HG03442 (cell line): ENCODE data around the gene GLUD1.
"Not testable (repeated sequence)": the region's sequence is repeated elsewhere in the genome, so short reads cannot be mapped to it uniquely, and the experiment has no call there.

Source experiments
- ATAC-seq: cut with Tn5 transposase; IDR thresholded peaks from one replicate; pipeline ENCODE4 v1.9.1; 2021; ENCODE audit warnings: mild to moderate bottlenecking, moderate library complexity; ENCODE audit not compliant: unreplicated experiment

GLUD1 gene

DNA sequence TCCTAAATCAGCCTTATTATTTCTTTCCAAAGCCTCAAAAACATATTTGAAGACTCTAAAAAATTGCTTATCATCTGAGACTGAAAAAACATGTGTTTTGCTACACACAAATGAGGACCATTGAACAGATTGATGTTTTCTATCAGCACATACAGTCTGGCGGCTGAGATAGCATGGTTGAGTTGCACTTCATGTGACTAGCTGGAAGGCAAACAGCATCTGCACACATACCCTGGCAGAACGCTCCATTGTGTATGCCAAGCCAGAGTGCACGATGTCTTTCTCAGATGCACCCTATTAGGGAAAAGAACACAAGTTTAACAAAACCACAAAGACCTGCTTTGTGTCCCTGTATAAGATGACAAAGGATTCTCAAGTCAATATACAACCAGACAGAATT lies 41.5 kb downstream of the GLUD1 start:
- no peak for ATAC-seq

DNA sequence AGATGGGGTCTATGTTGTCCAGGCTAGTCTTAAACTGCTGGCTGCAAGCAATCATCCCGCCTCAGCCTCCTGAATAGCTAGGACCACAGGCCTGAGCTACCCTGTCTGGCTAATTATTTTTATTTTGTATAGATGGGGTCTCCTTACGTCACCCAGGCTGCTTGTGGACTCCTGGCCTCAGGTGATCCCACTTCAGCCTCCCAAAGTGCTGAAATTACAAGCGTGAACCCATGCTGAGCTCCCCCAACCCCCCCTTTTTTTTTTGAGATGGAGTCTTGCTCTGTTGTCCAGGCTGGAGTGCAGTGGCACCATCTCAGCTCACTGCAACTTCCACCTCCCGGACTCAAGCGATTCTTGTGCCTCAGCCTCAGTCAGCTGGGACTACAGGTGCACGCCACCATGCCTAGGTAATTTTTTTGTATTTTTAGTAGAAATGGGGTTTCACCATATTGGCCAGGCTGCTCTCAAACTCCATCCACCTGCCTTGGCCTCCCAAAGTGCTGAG lies 49.2 kb downstream of the GLUD1 start:
- no peak for ATAC-seq

GRCh38 chr10:87043579-87043978 lies 51.1 kb downstream of the GLUD1 start:
- ATAC-seq = not testable (repeated sequence)

DNA sequence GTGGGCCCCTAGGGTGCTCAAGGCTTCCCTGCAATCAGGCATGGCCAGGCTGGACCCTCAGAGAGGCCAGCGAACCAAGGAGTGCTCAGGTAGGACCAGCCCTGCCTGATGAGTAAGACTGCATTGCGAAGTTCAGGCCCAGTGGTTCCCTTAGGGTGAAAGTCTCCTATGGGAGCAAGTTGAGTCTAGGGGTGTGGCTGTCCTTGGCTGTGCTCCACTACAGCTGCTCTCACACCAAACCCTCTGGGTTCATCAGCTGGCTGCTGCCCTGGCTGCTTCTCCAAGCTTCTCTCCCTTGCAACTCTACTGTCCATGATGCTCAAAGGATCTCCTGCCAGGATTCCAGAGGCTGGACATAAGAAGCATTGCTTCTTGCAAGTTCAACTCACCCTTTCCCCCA lies 55.9 kb downstream of the GLUD1 start:
- no peak for ATAC-seq

DNA sequence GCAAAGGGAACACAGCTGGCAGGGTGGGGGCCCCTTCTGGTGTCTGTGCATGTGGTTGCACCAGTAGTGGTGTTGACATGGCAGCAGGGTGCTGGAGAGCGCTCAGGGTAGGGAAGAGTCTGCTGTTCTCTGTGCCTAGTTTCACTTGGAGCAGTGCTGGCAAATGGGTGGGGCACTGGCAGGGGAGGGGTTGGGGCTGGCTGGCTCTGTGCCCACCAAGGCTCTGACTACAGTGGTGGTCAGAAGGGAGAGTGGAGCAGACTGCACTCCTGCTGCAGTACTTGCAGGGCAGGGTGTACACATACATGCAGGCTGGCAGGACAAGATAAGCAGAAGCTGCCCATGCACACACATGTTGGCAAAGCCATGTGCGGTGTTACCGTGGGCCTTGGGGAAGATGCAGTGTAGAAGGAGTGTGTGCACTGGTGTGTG lies 56.3 kb downstream of the GLUD1 start:
- ATAC-seq = no peak

DNA sequence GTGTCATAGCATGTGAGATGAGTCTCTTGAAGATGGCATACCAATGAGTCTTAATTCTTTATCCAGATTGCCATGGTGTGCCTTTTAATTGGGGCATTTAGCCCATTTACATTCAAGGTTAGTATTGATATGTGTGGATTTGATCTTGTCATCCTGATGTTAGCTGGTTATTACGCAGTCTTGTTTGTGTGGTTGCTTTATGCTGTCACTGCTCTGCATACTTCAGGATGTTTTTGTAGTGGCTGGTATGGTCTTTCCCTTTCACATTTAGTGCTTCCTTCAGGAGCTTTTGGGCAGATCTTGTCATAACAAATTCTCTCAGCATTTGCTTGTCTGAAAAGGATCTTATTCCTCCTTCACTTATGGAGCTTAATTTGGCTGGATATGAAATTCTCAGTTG lies 58.0 kb downstream of the GLUD1 start:
- ATAC-seq = no peak

GRCh38 chr10:87030912-87031635 lies 63.6 kb downstream of the GLUD1 start:
- no peak for ATAC-seq

DNA sequence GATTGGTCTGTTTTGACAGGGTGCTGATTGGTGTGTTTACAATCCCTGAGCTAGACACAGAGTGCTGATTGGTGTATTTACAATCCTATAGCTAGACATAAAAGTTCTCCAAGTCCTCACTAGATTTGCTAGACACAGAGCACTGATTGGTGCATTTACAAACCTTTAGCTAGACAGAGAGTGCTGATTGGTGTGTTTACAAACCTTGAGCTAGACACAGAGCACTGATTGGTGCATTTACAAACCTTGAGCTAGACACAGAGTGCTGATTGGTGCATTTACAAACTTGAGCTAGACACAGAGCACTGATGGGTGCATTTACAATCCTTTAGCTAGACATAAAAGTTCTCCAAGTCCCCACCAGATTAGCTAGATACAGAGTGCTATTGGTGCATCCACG lies 64.2 kb downstream of the GLUD1 start:
- ATAC-seq = not testable (repeated sequence)

- not testable (repeated sequence) for ATAC-seq
These were observed 67.7 kb downstream of the GLUD1 start for GRCh38 chr10:87026747-87027508.

- ATAC-seq = not testable (repeated sequence)
These were observed 69.2 kb downstream of the GLUD1 start for GRCh38 chr10:87025285-87025958.

GRCh38 chr10:87020056-87020455 lies 74.6 kb downstream of the GLUD1 start, which contains the start of gene FAM25A:
TSS of gene FAM25A (plus strand) at chr10:87020294. CDS start at chr10:87020325, 31 bp downstream.
- not testable (repeated sequence) for ATAC-seq

DNA sequence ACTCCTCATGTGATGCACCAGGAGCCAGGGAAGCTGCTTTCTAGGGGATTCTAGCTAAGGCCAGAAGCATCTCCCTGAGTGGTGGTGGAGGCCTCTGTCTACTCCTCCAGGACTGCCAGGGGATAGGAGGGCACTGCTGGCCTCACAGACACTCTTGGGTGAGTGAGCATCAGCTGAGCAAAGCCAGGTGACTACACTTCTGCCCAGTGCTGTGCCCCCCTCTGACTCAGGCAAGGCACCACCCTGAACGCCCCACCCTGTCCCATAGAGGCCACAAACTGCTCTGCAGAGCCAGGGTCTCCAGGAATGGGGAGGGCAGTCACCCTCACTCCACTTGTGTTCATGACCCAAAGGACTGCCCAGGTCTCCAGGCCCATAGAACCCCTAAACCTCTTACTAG lies 75.1 kb downstream of the GLUD1 start:
- ATAC-seq = not testable (repeated sequence)

GRCh38 chr10:87019066-87019465 lies 75.6 kb downstream of the GLUD1 start:
- not testable (repeated sequence) for ATAC-seq

DNA sequence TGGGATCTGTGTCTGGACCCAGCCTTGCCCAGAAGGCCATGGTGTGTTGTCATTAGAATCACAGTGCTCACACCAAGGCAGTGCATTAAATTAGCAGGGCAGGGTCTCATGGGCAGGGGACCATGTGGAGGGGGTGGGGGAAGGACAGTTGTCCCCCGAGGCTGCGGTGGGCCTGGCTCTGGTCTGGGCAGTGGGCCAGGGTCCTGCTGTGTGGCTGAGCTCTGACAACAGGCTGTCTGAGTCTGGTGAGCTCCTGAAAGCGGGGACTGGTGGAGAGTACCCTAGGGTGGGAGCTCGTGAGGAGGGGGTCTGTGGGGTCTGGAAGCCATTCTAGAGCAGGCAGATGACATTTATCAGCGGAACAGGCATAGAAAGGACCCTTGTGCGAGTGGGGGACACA lies 76.5 kb downstream of the GLUD1 start:
- not testable (repeated sequence) for ATAC-seq

- not testable (repeated sequence) for ATAC-seq
These were observed 79.5 kb downstream of the GLUD1 start for GRCh38 chr10:87014986-87015716.

DNA sequence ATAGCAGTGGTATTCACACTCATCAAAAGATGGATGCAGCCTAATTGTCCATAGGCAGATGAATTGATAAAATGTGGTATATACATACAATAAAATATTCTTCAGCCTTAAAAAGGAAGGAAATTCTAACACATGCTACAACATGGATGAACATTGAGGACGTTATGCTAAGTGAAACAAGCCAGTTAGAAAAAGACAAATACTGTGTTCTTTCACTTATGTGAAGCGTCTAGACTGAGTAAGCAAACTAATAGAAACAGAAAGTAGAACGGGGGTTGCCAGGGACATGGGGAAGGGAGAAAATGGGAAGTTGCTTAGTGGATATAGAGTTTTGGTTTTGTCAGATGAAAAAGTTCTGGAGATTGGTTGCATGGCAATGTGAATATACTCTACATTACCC lies 81.1 kb downstream of the GLUD1 start:
- not testable (repeated sequence) for ATAC-seq

DNA sequence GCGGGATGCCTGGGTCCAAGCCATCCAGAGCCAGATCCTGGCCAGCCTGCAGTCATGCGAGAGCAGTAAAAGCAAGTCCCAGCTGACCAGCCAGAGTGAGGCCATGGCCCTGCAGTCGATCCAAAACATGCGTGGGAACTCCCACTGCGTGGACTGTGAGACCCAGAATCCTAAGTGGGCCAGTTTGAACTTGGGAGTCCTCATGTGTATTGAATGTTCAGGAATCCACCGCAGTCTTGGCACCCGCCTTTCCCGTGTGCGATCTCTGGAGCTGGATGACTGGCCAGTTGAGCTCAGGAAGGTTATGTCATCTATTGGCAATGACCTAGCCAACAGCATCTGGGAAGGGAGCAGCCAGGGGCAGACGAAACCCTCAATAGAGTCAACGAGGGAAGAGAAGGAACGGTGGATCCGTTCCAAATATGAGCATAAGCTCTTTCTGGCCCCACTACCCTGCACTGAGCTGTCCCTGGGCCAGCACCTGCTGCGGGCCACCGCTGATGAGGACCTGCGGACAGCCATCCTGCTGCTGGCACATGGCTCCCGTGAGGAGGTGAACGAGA lies 85.4 kb downstream of the GLUD1 start:
- ATAC-seq = not testable (repeated sequence)

GRCh38 chr10:87008303-87008702 lies 86.3 kb downstream of the GLUD1 start:
- ATAC-seq = not testable (repeated sequence)

GRCh38 chr10:87007674-87008073 lies 87.0 kb downstream of the GLUD1 start:
- not testable (repeated sequence) for ATAC-seq

DNA sequence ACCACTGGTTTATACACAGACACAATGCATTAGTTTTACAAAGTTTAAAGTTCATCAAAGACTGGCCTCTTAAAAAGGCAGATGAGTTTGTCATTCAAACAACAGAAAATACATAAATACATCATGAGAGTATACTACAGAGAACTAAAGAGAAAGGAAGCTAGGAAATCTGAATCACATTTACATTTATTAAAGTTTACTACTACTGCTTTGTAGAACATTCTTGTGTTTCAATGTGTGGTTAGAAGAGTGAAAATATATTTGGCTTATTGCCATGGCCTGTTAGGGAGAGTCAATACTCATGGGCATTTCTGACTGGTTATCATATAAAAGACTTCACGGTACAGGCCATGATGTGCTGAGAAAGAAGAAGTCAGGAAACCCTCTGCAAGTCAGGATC lies 87.5 kb downstream of the GLUD1 start:
- not testable (repeated sequence) for ATAC-seq
